B cell (primary cell): Measurements from ENCODE around the gene KRT38. TPM values are rescaled to one million over a fixed set of nuclear protein-coding genes. Genes with fewer than 3 reads are reported as not detected.
A peak's percentile ranks its signal among the peaks of the same experiment; 100 is the strongest.

Source experiments
- ATAC-seq: fragments of 200-7000 bp; cut with Tn5 transposase; one replicate; pipeline ENCODE4 v1.10.0; 2021; ENCODE audit warnings: low read depth, mild to moderate bottlenecking, moderate number of reproducible peaks, moderate library complexity
- CTCF ChIA-PET: fragments of 350-600 bp; sonication (Branson Sonifier 250); formaldehyde crosslinking; loops from one replicate; lab custom pipeline; 2021; ENCODE audit warnings: antibody characterized with exemption, inconsistent platforms; lab: Charles Lee
- POLR2A ChIA-PET: fragments of 350-600 bp; sonication (Branson Sonifier 250); formaldehyde crosslinking; loops from one replicate; lab custom pipeline; 2021; ENCODE audit warnings: antibody characterized with exemption; lab: Charles Lee
- DNase-seq: peaks from one replicate; pipeline ENCODE4 v3.0.0; 2013
- H2AFZ ChIP-seq: 2 replicates; pipeline ENCODE4 v1.6.1; 2012; ENCODE audit warnings: mild to moderate bottlenecking, low read depth, low read length; ENCODE audit not compliant: insufficient read depth, poor library complexity, severe bottlenecking
- H3K27ac ChIP-seq, 2 donors: 1 replicate in 1 of 2; 2 replicates in 1 of 2; pipeline ENCODE4 v1.5.1; 2012 to 2013; ENCODE audit warnings: low read length in 2 of 2, mild to moderate bottlenecking in 2 of 2, moderate library complexity in 1 of 2
- H3K27me3 ChIP-seq, 4 experiments: fragments of 200-600 bp in 1 of 4; sonication (generic) in 1 of 4; replicated peaks in 1 of 4; 1 replicate in 2 of 4; 2 replicates in 2 of 4; pipeline versions ENCODE4 v1.6.1 to v1.7.0; 2013 to 2016; ENCODE audit warnings: low read length in 3 of 4, mild to moderate bottlenecking in 2 of 4, mixed read lengths in 1 of 4, moderate library complexity in 1 of 4; ENCODE audit not compliant: insufficient read depth in 4 of 4, control insufficient read depth in 3 of 4; ENCODE audit errors: control extremely low read depth in 1 of 4
- H3K36me3 ChIP-seq, 2 experiments: replicated peaks in 1 of 2; 1 replicate in 1 of 2; 2 replicates in 1 of 2; pipeline versions ENCODE4 v1.6.1 to v1.7.1; 2013; ENCODE audit warnings: low read length in 1 of 2; ENCODE audit not compliant: insufficient read depth in 2 of 2, control insufficient read depth in 1 of 2; ENCODE audit errors: control extremely low read depth in 1 of 2, extremely low read depth in 1 of 2
- H3K4me1 ChIP-seq, 2 donors: fragments of 200-600 bp in 1 of 2; sonication (generic) in 1 of 2; 1 replicate in 1 of 2; 2 replicates in 1 of 2; pipeline versions ENCODE4 v1.5.1 to v1.6.1; 2013 to 2017; ENCODE audit warnings: low read length in 2 of 2; ENCODE audit not compliant: control insufficient read depth in 2 of 2, insufficient read depth in 2 of 2
- H3K4me2 ChIP-seq: replicated peaks from 2 replicates; pipeline ENCODE3; 2012; ENCODE audit warnings: mild to moderate bottlenecking, low read depth, low read length; ENCODE audit not compliant: poor library complexity, severe bottlenecking
- H3K4me3 ChIP-seq, 5 experiments: fragments of 200-600 bp in 1 of 5; sonication (generic) in 1 of 5; 1 replicate in 3 of 5; 2 replicates in 2 of 5; pipeline versions ENCODE4 v1.5.1 to v1.7.0; 2011 to 2016; ENCODE audit warnings: low read length in 4 of 5, mild to moderate bottlenecking in 4 of 5, low read depth in 2 of 5, control low read depth in 1 of 5, moderate library complexity in 1 of 5; ENCODE audit not compliant: insufficient read depth in 1 of 5; ENCODE audit errors: control extremely low read depth in 1 of 5, extremely low read depth in 1 of 5
- H3K79me2 ChIP-seq: fragments of 200-600 bp; sonication (generic); one replicate; pipeline ENCODE4 v1.6.0; 2016; ENCODE audit warnings: low read length; ENCODE audit not compliant: control insufficient read depth, insufficient read depth
- H3K9ac ChIP-seq: fragments of 200-600 bp; sonication (generic); 2 replicates; pipeline ENCODE4 v1.6.1; 2017; ENCODE audit warnings: mild to moderate bottlenecking, low read length, moderate library complexity
- H3K9me3 ChIP-seq, 3 donors: one replicate each; pipeline versions ENCODE4 v1.6.1 to v1.7.1; 2013; ENCODE audit warnings: low read length in 2 of 3; ENCODE audit not compliant: control insufficient read depth in 2 of 3, insufficient read depth in 1 of 3; ENCODE audit errors: control extremely low read depth in 1 of 3
- H4K20me1 ChIP-seq: 2 replicates; pipeline ENCODE4 v1.6.0; 2012; ENCODE audit warnings: mild to moderate bottlenecking, low read length; ENCODE audit not compliant: insufficient read depth, control insufficient read depth, poor library complexity, severe bottlenecking
- H3K27ac Mint-ChIP-seq: one replicate; pipeline ENCODE4 v1.8.0; 2021; ENCODE audit warnings: mixed read lengths
- H3K27me3 Mint-ChIP-seq: one replicate; pipeline ENCODE4 v1.8.0; 2021; ENCODE audit warnings: mixed read lengths
- H3K4me1 Mint-ChIP-seq: one replicate; pipeline ENCODE4 v1.8.0; 2021; ENCODE audit warnings: mixed read lengths
- H3K4me3 Mint-ChIP-seq: one replicate; pipeline ENCODE4 v1.8.0; 2021; ENCODE audit warnings: mixed read lengths
- H3K9me3 Mint-ChIP-seq: one replicate; pipeline ENCODE4 v1.8.0; 2022; ENCODE audit warnings: mixed read lengths; ENCODE audit not compliant: insufficient read depth
- EZH2 ChIP-seq: IDR thresholded peaks from 2 replicates; pipeline ENCODE4 v1.6.1; 2012; ENCODE audit warnings: borderline replicate concordance, low read depth, mild to moderate bottlenecking, moderate library complexity, low read length; ENCODE audit not compliant: insufficient read depth, poor library complexity, severe bottlenecking
- WGBS: methylation state at CpG from one replicate; pipeline ENCODE4 v1.1.5; 2013; ENCODE audit warnings: missing lambda C conversion rate; ENCODE audit not compliant: insufficient coverage; 5-methylcytosine and 5-hydroxymethylcytosine counted together
- intact Hi-C: fragments of 100-400 bp; cut with micrococcal nuclease; formaldehyde crosslinking; loops from one replicate; pipeline ENCODE4 v1.10.0; 2022
- polyA minus RNA-seq: library from RNA; depleted of rRNA, polyadenylated mRNA; stranded (reverse); fragments of >200 nt; gene quantifications from 2 replicates; pipeline ENCODE4 v1.2.3, GENCODE V29; 2012
- polyA plus RNA-seq: library from polyadenylated mRNA; depleted of rRNA; stranded (reverse); fragments of >200 nt; gene quantifications from 2 replicates; pipeline ENCODE4 v1.2.3, GENCODE V29; 2012
- total RNA-seq, 2 donors: library from RNA; stranded (reverse); fragments of 120-200 nt in 1 of 2; gene quantifications; 1 replicate in 1 of 2; 2 replicates in 1 of 2; pipeline versions ENCODE4 v1.2.3 to v1.2.4, GENCODE V29; 2013 to 2022
- TF ChIP-seq, protein P1 (sequence below): fragments of 200-600 bp; IDR thresholded peaks from one replicate; pipeline ENCODE4 v1.8.0; 2022; ENCODE audit warnings: antibody characterized with exemption, mild to moderate bottlenecking

KRT38 gene
- not detected in 2 replicates for total RNA-seq
- total RNA-seq (2013), result not detected
- not detected in 2 replicates for polyA plus RNA-seq
- not detected in 2 replicates for polyA minus RNA-seq

- H3K9ac ChIP-seq, result no peak within 1 kb of the TSS
- no peak for DNase-seq
- Mint-ChIP-seq H3K9me3 (no peaks in the 10 kb centered on the region), H3K4me3 (no peak within 1 kb of the TSS), H3K27ac (no peak within 1 kb of the TSS), H3K27me3 (peaks cover 39% of the 10 kb centered on the region), H3K4me1 (no peaks in the 10 kb centered on the region)
- ChIA-PET POLR2A (no interaction called here), CTCF (no interaction called here)
- no peaks in the 10 kb centered on the region for H3K4me1 ChIP-seq
- ATAC-seq, result no peak
- H2AFZ ChIP-seq, result no peak within 1 kb of the TSS
- peaks cover 0 to 6% (median 0%) of the 10 kb centered on the region in 4 experiments for H3K27me3 ChIP-seq
- TF ChIP-seq, protein P1, sequence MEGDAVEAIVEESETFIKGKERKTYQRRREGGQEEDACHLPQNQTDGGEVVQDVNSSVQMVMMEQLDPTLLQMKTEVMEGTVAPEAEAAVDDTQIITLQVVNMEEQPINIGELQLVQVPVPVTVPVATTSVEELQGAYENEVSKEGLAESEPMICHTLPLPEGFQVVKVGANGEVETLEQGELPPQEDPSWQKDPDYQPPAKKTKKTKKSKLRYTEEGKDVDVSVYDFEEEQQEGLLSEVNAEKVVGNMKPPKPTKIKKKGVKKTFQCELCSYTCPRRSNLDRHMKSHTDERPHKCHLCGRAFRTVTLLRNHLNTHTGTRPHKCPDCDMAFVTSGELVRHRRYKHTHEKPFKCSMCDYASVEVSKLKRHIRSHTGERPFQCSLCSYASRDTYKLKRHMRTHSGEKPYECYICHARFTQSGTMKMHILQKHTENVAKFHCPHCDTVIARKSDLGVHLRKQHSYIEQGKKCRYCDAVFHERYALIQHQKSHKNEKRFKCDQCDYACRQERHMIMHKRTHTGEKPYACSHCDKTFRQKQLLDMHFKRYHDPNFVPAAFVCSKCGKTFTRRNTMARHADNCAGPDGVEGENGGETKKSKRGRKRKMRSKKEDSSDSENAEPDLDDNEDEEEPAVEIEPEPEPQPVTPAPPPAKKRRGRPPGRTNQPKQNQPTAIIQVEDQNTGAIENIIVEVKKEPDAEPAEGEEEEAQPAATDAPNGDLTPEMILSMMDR, result no peak
- no peak for TF ChIP-seq EZH2
- no peaks in the 10 kb centered on the region for H3K36me3 ChIP-seq
- no peaks in the 10 kb centered on the region for H4K20me1 ChIP-seq
- intact Hi-C loops, result no loop called here
- no peak within 1 kb of the TSS for H3K4me2 ChIP-seq
- no peak within 1 kb of the TSS for H3K4me3 ChIP-seq
- peaks cover 0 to 4% (median 0%) of the 10 kb centered on the region in 3 donors for H3K9me3 ChIP-seq
- no peaks in the 10 kb centered on the region for H3K79me2 ChIP-seq
- H3K27ac ChIP-seq, result no peak within 1 kb of the TSS
- 97% methylated on average over 9 of the region's 10 CpGs for WGBS
These were observed at the start of gene KRT38 for GRCh38 chr17:41440531-41441033. Gene KRT38 (minus strand): TSS chr17:41440983. CDS start chr17:41440921, 62 bp downstream.

DNA sequence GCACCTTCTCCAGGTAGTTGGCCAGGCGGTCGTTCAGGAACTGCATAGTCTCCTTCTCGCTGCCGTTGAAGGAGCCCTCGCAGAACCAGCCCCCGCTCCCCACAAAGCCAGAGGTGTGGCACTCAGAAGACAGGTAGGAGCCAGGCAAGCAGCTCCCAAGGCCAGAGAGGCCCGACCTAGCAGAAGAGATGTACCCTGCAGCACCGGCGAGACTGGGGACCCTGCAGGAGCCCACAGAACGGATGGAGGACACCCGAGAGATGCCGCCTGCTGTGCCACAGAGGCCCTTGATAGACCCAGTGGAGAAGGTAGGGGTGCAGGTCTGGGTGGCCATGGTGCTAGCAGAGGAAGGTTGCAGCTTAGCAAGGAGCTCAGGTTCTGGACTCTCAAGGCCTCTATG is 48.7 kb upstream of the KRT38 start, which contains the start of gene KRT36:
Gene KRT36, minus strand, starts transcription at position 380 of the 400 bp plus-strand sequence. Its CDS starts 46 bp downstream, at position 334.
- no peak for DNase-seq
- ChIA-PET POLR2A (interaction anchor here (0.6 kb wide), 1 partner anchor 168 kb away, joined by 3 read pairs; no protein-coding TSS in a partner anchor), CTCF (interaction anchor here (0.9 kb wide), 1 partner anchor 159 kb away, joined by 3 read pairs; no protein-coding TSS in a partner anchor)
- Histone ChIP-seq H2AFZ (peak within 1 kb of the TSS; percentile 17), H3K4me3 (no peak within 1 kb of the TSS), H3K4me2 (no peak within 1 kb of the TSS), H3K79me2 (no peaks in the 10 kb centered on the region), H3K9me3 (peaks cover 0 to 4% (median 0%) of the 10 kb centered on the region in 3 donors), H4K20me1 (no peaks in the 10 kb centered on the region), H3K27ac (no peak within 1 kb of the TSS), H3K36me3 (no peaks in the 10 kb centered on the region), H3K27me3 (peaks cover 0 to 7% (median 0%) of the 10 kb centered on the region in 4 experiments), H3K9ac (no peak within 1 kb of the TSS), H3K4me1 (no peaks in the 10 kb centered on the region)
- ATAC-seq, result no peak
- WGBS, result 92% methylated on average over 12 of the region's 12 CpGs
- TF ChIP-seq EZH2, result no peak
- TF ChIP-seq, protein P1, result no peak
- Mint-ChIP-seq H3K4me1 (no peaks in the 10 kb centered on the region), H3K4me3 (no peak within 1 kb of the TSS), H3K27me3 (peaks cover 37% of the 10 kb centered on the region), H3K27ac (no peak within 1 kb of the TSS), H3K9me3 (no peaks in the 10 kb centered on the region)
- intact Hi-C loops, result no loop called here
